Fibroblast of mammary gland (primary cell): ENCODE results near the gene XKR7.
"Not testable (repeated sequence)": the region's sequence is repeated elsewhere in the genome, so short reads cannot be mapped to it uniquely, and the experiment has no call there.

ENCODE experiments used
- DNase-seq: peaks from one replicate; pipeline ENCODE4 v3.0.0-alpha.2; 2010; ENCODE audit warnings: low read depth
- H3K4me3 ChIP-seq: 2 replicates; pipeline ENCODE4 v1.5.1; 2011; ENCODE audit warnings: low read depth, mild to moderate bottlenecking, low read length, moderate library complexity; ENCODE audit not compliant: control insufficient read depth
- CTCF ChIP-seq: conservative IDR thresholded peaks from 2 replicates; pipeline ENCODE4 v1.5.1; 2011; ENCODE audit warnings: low read depth, low read length, inconsistent platforms; ENCODE audit not compliant: control insufficient read depth, insufficient read depth

The XKR7 gene

GRCh38 chr20:32028647-32029372, 60.9 kb downstream of the XKR7 start:
- DNase-seq: no peak
- no peak for TF ChIP-seq CTCF
- no peak overlapping the region for H3K4me3 ChIP-seq

GRCh38 chr20:32029561-32029960, 61.6 kb downstream of the XKR7 start:
- H3K4me3 ChIP-seq: no peak overlapping the region
- no peak for TF ChIP-seq CTCF
- no peak for DNase-seq

GRCh38 chr20:32031007-32031958, 63.3 kb downstream of the XKR7 start:
- TF ChIP-seq CTCF: peak; percentile 67
- H3K4me3 ChIP-seq: no peak overlapping the region
- peak; percentile 78 for DNase-seq

GRCh38 chr20:32033316-32033715, 65.4 kb downstream of the XKR7 start:
- TF ChIP-seq CTCF: no peak
- no peak for DNase-seq
- H3K4me3 ChIP-seq: no peak overlapping the region

- H3K4me3 ChIP-seq, DNase-seq: not testable (repeated sequence)
Measured at GRCh38 chr20:32033721-32034120, 65.8 kb downstream of the XKR7 start.

- TF ChIP-seq CTCF: no peak
- no peak overlapping the region for H3K4me3 ChIP-seq
- no peak for DNase-seq
Measured at GRCh38 chr20:32034581-32035425, 66.9 kb downstream of the XKR7 start.
